Kidney epithelial cell (primary cell): ENCODE data around the gene NOCT. TPM values are rescaled to one million over a fixed set of nuclear protein-coding genes. Genes with fewer than 3 reads are reported as not detected.
"Not testable (repeated sequence)": the region's sequence is repeated elsewhere in the genome, so short reads cannot be mapped to it uniquely, and the experiment has no call there.

Experiments used
- DNase-seq: peaks from one replicate; pipeline ENCODE4 v3.0.0-alpha.2; 2010; ENCODE audit warnings: low read depth
- H3K27me3 ChIP-seq: 2 replicates; pipeline ENCODE4 v1.6.0; 2011; ENCODE audit warnings: low read length; ENCODE audit not compliant: control insufficient read depth, insufficient read depth
- H3K36me3 ChIP-seq: 2 replicates; pipeline ENCODE4 v1.5.1; 2011; ENCODE audit warnings: low read length; ENCODE audit not compliant: control insufficient read depth, insufficient read depth
- H3K4me3 ChIP-seq: 2 replicates; pipeline ENCODE4 v1.5.1; 2011; ENCODE audit warnings: low read depth, mild to moderate bottlenecking, control low read depth, low read length
- total RNA-seq: library from RNA; depleted of rRNA; stranded (reverse); fragments of >200 nt; gene quantifications from 2 replicates; pipeline ENCODE4 v1.2.3, GENCODE V29; 2015
- TF ChIP-seq, protein P1 (sequence below): IDR thresholded peaks from 2 replicates; pipeline ENCODE4 v1.5.1; 2011; ENCODE audit warnings: mild to moderate bottlenecking, moderate library complexity, low read length, control low read depth, inconsistent platforms; ENCODE audit not compliant: insufficient read depth, poor library complexity, severe bottlenecking

The NOCT gene
- total RNA-seq, 1 donor from 2014 or later = 37.5 TPM

DNA sequence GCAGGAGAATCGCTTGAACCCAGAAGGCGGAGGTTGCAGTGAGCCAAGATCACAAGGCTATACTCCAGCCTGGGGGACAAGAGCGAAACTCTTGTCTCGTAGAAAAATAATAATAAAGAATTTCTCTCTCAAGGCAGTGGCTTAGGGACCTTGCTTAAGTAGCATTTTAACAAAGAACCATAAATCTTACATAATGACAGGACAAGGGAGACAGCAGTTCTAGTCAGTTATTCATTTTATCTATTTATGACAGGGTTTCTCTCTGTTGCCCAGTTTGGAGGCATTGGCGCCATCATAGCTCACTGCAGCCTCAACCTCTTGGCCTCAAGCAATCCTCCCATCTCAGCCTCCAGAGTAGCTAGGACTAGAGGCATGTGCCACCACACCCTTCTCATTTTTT, 31.9 kb upstream of the NOCT start:
- Histone ChIP-seq H3K4me3 (no peak overlapping the region), H3K36me3 (no peaks in the 10 kb centered on the region), H3K27me3 (no peaks in the 10 kb centered on the region)
- TF ChIP-seq, protein P1, sequence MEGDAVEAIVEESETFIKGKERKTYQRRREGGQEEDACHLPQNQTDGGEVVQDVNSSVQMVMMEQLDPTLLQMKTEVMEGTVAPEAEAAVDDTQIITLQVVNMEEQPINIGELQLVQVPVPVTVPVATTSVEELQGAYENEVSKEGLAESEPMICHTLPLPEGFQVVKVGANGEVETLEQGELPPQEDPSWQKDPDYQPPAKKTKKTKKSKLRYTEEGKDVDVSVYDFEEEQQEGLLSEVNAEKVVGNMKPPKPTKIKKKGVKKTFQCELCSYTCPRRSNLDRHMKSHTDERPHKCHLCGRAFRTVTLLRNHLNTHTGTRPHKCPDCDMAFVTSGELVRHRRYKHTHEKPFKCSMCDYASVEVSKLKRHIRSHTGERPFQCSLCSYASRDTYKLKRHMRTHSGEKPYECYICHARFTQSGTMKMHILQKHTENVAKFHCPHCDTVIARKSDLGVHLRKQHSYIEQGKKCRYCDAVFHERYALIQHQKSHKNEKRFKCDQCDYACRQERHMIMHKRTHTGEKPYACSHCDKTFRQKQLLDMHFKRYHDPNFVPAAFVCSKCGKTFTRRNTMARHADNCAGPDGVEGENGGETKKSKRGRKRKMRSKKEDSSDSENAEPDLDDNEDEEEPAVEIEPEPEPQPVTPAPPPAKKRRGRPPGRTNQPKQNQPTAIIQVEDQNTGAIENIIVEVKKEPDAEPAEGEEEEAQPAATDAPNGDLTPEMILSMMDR = no peak
- DNase-seq = no peak

DNA sequence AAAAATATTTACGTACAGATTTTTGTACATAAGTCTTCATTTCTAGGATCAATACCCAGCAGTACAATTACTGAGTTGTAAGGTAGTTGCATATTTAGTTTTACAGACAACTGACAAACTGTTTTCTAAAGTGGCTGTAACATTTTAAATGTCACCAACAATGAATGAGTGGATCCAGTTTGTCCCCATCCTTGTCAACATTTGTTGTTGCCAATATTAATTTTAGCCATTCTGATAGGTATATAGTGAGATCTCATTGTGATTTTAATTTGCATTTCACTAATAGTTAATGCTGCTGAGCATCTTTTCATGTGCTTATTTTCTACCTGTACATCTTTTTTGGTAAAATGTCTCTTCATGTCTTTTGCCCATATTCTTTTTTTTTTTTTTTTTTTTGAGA, 30.9 kb upstream of the NOCT start:
- Histone ChIP-seq H3K27me3 (no peaks in the 10 kb centered on the region), H3K36me3 (no peaks in the 10 kb centered on the region), H3K4me3 (no peak overlapping the region)
- DNase-seq = no peak
- TF ChIP-seq, protein P1 = no peak

DNA sequence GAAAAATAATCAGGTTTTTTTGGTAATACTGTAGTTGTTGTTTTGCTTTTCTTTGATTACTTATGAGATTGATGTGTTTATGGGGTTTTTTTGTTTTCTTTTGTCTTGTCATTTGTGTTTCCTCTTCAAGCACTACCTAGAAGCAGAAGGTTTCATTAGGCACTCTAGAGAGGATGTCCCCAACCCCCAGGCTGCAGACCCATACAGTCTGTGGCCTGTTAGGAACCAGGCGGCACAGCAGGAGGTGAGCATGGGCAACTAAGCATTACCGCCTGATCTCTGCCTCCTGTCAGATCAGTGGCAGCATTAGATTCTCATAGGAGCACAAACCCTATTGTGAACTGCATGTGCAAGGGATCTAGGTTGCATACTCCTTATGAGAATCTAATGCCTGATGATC, 22.9 kb upstream of the NOCT start:
- TF ChIP-seq, protein P1 = no peak
- H3K27me3 ChIP-seq = no peaks in the 10 kb centered on the region
- no peak for DNase-seq
- no peaks in the 10 kb centered on the region for H3K36me3 ChIP-seq
- no peak overlapping the region for H3K4me3 ChIP-seq

DNA sequence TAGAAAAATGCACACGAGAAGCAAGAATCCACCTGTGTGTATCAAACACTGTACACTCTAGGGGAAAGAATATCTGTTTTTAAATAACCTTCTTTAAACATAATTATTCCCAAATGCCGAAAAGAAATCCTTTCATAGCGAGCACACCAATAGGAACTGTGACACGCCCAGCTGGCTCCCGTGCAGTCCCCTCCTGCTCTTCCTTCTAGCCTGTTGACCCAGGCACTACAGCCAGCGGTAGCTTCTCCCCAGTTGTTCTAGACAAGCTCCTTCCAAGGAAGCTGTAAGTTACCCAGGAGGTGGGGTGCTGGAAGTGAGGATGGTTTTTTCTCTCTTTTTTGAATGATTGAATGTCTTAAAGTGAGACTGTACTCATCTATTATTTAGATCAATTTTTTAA, 19.5 kb upstream of the NOCT start:
- TF ChIP-seq, protein P1 = no peak
- no peak for DNase-seq
- H3K36me3 ChIP-seq = no peaks in the 10 kb centered on the region
- H3K27me3 ChIP-seq = no peaks in the 10 kb centered on the region
- H3K4me3 ChIP-seq = no peak overlapping the region

DNA sequence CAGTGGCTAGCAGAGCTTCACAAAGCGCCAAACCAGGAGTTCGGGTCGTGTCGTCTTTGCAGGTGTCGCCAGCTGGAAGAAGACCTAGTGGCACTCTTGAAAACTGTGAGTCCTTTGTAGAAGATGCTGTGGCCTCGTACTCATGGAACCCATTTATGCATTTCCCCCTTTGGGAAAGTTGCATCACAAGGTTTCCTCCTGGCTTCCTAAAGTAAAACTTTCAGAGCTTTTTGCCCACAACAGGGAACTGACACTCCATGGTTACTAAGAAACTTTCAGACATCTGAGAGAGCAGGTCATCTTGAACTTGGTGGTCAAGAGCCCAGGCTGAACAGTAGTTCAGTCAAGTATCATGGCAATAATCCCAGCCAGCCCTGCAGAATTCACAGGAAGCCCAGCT, 15.9 kb upstream of the NOCT start:
- DNase-seq = no peak
- H3K4me3 ChIP-seq = no peak overlapping the region
- H3K36me3 ChIP-seq = no peaks in the 10 kb centered on the region
- TF ChIP-seq, protein P1 = no peak
- H3K27me3 ChIP-seq = no peaks in the 10 kb centered on the region

DNA sequence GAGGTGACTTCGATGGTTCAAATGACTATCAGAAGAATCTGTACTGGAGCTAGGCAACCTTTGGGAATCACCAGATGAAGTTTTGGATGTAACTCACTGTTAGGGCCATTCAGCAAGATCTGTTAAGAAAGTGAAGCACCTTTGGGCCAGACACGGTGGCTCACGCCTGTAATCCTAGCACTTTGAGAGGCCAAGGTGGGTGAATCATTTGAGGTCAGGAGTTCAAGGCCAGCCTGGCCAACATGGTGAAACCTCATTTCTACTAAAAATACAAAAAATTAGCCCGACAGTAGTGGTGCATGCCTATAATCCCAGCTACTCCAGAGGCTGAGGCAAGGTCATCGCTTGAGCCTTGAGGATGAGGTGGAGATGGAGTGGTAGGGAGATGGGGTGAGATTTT, 15.4 kb upstream of the NOCT start:
- H3K36me3 ChIP-seq, H3K4me3 ChIP-seq, DNase-seq, H3K27me3 ChIP-seq: not testable (repeated sequence)

DNA sequence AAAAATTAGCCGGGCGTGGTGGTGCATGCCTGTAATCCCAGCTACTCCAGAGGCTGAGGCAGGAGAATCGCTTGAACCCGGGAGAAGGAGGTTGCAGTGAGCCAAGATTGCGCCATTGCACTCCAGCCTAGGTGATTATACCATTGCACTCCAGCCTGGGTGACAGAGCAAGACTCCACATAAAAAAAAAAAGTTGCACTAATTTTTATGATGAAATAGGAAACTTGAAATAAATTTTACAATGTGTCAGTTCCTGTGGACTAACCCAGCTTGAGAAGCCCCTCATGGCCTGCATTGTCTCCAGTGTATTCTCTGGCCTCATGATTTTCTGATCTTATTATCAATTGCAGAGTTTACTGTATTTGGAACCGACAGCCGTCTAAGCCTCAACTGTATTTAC, 14.2 kb upstream of the NOCT start:
- H3K4me3 ChIP-seq, H3K36me3 ChIP-seq, DNase-seq, H3K27me3 ChIP-seq: not testable (repeated sequence)

DNA sequence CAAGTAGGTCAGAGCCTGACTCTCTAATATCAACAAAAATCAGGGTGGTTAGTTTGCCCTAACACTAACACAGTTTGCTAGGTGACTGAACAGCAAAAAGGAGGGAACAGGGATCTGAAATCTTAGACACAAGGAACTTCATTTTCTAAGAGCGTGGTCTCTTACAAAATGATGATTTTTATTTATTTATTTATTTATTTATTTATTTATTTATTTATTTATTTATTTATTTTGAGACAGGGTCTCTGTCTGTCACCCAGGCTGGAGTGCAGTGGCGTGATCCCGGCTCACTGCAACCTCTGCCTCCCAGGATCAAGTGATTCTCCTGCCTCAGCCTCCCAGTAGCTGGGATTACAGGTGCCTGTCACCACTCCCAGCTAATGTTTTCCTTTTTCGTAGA, 11.9 kb upstream of the NOCT start:
- DNase-seq, H3K4me3 ChIP-seq, H3K36me3 ChIP-seq, H3K27me3 ChIP-seq: not testable (repeated sequence)
